Suppressor macrophage treated with lipopolysaccharide for 1 hour (primary cell): Measurements from ENCODE around the gene SLC38A2.
"Not testable (repeated sequence)": the region's sequence is repeated elsewhere in the genome, so short reads cannot be mapped to it uniquely, and the experiment has no call there.

Experiments used
- DNase-seq, 3 donors: peaks; one replicate each; pipeline ENCODE4 v3.0.0-alpha.2; 2020 to 2022

The SLC38A2 gene

DNA sequence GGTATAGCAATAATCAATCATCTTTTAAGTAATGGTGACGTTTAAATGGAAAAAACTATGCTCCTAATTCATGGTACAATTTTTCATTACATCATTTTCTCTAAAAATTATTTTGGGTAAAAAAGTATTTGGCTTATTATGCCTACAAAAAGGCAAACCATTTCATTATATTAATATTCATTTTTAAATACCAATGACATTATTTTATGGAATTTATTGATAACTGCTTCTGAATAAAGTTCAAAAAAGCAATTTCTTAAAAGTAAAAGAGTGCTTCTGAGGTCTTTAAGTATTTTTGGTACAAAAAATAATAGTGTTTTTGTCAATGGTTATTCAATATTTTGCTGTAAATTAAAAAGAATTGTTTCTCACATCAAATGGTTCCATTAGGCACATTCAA, 12.2 kb downstream of the SLC38A2 start:
- no peak for DNase-seq

DNA sequence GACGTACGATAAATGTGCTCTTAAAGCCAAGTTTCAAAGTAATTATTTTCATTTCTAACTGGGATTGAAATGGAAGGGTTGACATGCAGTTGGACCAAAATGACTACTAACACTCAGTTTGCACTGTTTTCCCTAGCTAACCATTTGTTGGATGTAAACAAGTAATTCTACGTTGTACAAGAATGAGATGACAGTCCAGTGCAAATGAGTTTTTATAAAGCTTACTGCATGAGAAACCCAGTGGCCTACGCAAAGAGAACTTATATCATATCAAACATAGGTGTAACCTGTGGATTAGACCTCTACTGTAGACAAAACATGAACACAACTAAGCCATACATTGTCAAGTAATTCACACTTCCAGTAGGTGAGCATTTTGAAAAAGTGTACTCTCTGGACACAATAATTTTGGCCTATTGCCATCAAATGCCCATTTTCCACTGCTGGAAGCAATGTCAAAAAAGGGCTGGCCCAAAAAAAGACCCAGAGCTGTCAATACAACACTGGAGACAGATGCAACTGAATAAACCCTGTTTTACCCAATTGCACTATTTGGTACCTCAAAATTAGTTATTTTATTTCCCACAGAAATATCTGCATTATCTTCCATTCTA, 12.8 kb downstream of the SLC38A2 start:
- no peak for DNase-seq

DNA sequence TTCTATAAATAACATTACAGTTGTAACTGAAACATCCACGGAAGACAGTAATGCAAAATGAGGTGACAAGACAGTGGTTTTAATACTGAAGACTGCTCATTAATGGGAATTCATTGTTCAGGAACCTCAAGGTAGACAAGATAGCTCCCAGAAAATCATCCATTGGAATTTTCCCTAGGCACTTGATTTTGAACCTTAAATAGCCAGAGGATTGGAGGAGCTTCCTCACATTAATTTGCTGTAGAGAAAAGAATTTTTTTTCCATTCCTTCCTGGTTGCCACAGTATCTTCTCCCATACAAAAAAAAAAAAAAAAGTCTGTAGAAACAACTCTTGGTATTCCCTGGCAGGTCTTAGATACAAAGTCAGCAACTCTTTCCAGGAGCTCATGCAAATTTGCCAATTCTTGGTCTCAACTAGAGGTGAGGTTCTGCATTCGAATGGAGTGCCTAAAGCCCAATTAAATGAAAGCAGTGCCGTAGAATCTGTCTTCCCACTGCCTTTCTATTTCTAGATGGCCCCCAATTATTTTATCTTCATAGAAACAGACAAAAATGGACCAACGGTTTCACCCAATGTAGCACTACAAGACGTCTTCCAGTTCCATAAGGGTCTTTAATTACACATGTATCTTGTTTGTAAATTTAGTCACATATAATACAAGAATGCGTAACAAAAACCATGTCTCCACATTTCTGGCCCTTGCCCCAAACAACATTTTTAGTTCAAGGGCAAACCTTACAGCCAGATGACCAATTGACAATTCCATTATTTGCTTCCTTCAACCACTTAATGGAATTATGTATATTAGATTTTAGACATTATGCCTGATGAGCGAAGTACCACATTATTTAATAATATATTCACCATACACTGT, 13.5 kb downstream of the SLC38A2 start:
- DNase-seq, result peak in 1 of 3 donors; percentile 8

DNA sequence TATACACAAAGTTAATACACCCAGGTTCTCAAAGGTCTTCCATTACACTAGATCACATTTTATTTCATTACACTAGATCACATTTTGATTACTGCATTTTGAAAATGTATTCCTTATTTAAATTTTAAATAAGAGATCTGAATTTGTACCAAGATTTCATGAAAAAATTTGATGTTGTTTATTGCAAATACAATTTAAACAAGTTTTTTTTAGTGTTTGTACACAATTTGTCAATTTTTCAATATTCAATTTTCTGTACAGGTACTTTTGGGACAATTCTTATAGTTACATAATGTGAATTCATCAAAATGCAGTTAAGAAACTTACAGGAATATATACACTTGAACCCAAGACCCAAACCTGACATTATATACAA, 14.3 kb downstream of the SLC38A2 start:
- no peak for DNase-seq

DNA sequence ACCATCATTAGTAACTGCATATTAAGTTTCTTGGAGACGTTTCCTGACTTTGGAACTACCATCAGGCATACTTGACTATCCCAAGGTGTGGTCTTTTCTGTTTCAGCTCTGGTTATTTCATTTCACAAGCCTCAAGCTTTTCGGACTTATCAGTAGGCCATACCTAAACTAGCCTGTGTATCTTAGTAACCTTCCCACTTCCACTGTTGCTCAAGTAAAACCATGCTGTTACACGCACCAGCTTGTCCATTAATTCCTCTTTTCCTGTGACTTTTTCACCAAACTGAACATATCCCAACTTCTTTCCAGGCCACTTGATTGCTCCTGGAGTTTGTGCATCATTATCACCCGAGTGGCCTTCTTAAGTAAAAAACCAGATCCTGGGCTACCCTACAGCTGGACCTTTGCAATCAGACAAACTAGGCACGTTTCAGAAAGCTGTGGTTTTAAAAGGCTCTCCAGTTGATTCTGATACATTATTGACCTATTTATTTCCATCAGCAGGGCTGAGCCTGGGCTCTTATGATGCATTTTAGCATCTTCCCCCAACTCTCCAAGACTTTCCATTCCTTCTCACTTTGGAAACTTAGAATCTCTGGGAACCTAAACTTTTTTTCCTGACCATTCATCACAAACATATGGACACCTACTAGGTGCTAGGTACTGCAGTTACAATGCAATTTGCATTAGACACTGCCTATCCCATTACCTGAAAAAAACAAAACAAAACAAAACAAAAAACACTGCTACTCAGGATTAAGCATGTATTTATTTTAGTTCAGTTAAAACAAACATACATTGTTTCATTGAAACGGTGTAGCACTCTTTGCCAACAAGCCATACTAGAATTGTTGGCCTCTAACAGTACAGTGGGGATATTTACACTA, 14.9 kb downstream of the SLC38A2 start:
- no peak for DNase-seq

DNA sequence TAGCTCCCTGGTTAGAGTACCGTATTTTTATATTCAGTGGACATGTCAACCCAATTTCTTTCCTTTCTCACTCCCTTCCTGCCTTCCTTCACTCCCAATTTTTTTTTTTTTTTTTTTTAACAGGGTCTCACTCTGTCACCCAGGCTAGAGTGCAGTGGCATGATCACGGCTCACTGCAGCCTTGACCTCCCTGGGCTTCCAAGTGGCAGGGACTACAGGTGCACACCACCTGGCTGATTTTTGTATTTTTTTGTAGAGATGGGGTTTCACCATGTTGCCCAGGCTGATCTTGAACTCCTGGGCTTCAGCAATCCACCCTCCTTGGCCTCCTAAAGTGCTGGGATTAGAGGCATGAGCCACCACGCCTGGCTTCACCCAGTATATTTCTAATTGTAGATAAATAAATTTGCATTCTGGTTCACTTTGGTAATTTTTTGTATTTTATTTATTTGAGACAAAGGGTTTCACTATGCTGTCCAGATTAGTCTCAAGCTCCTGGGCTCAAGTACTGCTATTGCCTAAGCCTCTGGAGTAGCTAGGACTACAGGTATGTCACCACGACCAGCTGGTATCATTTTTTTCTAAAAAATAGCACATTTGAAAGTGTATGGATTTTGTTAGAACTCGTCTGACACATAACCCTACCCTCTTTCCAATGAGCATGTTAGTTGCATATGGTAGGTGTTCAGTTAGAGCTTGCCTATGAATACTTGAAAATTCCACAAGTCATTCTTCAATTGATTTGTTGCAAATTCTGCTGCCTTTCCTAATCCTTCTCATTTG, 15.7 kb downstream of the SLC38A2 start:
- DNase-seq, result no peak

DNA sequence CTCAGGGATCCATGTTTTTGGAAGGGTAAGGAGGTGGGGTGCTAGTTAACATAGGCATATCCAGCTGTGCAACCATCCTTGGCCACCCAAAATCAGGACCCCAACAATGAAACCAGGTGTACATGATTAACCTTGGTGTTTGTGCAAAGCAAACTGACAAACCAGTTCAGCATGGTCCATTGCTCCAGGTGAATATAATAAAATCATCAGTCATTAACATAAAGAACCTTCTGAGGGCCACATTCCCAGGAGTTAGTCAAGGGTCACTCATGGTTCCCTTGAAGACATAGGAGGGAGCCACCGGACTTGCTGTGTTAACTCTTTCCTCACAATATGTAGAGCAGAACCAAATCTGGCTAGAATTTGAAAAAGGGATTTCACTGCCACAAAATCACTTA, 17.8 kb downstream of the SLC38A2 start:
- DNase-seq, result no peak

DNA sequence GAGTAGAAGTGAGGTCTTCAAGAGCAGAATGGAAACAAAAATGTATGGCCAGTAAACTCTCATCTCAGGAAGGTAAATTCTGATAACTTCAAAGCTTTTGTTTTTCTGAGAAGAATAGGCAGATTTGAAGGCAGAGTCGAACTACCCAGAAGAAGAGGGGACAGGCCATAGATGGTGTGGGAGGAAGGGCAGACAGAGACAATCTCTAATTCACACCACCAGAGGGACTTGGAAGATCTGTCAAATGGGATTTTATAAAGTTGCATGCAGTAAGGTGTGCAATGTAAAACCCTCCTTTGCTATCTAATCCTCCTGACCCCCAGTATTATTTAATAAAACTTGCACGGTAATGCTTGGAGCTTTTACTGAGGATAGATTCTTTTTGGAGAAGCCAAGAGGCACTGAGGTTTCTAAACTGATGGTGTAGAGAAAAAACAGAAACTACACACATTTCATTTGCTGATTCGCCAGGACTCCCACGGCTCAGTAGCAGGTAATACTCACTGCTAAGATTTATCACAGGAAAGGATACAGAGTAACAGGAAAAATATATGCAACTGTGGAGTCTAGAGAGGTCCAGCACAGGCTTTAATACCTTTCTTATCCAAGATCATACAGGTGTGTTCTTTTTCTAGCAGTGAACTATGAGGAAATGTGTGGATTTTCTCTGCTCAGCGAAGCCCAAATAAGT, 18.3 kb downstream of the SLC38A2 start:
- DNase-seq, result peak in 1 of 3 donors; percentile 17

DNA sequence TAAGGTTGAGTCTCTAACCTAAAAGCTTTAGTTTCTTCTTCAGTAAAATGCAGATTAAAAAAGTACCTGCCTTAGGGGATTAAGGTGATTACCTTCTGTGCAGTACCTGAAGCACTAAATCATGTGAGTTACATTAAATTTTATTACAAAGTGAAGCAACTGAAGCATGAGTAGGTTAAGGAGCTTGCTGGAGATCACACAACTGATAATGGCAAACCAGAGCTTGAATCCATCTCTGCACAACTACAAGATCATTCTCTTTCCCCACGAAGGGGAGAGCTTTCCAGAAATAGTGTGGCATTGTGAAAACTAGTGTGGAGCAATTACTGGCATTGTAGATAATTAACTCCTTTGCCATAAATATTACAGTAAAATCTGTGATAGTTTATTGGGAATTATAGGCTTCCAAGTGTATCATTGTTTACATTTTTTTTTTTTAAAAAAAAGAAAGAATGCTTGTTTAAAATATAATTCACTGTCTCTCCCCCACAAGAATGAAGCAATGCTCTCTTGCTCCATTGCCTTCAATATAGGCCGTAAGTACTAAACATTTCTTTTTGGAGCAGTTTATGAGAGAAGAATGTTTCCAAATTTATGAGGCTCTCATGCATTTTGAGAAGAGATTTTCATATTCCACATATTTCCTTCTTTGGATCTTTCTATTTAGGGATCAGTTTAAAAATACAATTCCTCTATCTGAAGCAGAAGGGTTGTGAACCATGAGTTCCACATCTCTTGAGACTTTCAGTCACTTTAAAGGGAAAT, 20.5 kb downstream of the SLC38A2 start:
- DNase-seq, result no peak

DNA sequence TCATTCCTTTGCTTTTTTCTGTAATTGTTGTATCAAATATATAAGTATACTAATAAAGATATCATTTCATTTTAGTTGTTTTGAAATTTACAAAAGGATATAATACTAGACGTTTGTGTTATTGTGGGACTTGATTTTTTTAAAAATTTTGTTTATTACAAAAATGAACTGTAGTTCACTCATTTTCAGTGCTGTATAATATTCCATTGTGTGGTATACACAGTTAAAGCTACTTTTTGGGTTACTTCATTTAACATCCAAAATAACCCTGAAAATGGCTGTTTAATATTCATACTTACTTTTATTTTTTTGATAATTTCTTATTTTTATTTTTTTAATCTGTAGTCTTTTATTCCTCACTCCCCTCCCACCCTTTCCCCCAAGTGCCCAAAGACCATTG, 21.4 kb downstream of the SLC38A2 start:
- DNase-seq, result no peak

DNA sequence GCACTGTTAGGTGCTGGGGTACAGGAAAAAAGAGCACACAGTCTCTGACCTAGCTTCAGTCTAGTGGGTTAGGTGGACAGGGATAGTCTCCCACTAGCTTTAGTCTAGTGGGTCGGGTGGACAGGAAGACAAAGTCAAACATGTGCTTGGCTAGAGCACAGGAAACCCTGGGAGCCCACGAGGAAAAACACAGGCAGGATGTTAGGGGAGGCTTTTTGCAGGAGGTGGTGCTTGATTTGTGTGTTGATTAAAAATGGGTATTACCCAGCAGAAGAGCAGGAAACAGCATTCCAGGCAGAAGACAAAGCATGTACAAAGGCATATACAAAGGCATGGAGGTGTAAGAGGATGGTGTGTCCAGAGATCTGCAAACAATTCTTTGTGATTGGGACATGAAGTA, 23.3 kb downstream of the SLC38A2 start:
- peak in 1 of 3 donors; percentile 10 for DNase-seq

DNA sequence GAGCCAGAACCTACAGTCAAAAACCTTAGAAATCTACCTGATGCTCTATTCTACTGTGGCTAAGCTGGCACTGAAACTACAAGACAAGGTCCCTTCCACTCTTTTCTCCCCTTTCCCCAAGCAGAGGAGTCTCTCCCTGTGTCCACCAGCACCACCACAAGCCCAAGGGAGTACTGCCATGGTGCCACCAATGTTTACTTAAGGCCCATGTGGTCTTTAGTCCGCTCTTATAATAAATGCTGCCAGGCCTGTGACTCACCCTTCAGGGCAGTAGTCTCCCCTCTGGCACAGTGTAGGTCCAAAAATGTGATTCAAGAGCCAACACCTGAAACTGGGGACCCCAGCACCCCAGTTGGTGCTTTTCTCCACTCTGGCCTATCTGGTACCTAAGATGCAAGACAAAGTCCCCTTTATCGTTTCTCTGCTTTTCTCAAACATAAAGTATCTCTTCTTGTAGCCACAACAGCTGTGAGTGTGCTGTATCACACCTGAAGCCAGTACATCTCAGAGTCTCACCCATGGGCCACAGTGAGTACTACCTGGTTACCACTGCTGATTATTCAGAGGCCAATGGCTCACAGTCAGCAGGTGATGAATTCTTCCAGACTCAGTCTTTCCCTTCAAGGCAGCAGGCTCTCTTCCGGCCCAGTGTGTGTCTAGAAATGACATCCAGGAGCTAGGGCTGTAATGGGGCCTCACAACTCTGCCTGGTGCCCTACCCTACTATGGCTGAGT, 29.3 kb downstream of the SLC38A2 start:
- peak in 1 of 3 donors; percentile 15 for DNase-seq

DNA sequence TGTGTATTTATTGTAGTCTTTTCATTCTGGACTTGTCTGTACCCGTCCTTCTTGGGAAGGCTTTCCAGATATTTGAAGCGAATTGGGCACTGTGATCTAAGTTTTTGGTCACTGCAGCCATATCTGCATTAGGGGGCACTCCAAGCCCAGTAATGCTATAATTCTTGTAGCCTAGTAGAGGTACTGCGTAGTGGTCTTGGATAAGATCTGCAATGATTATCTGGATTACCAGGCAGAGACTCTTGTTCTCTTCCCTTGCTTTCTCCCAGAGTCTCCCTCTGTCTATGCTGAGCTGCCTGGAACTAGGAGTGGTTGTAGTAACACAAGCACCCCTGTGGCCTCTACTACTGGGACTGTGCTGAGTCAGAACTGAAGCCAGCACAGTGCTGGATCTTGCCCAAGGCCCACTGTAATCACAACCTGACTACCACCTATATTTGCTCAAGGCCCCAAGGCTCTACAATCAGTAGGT, 30.0 kb downstream of the SLC38A2 start:
- DNase-seq, result peak; percentile 40 to 55 (median 41)

DNA sequence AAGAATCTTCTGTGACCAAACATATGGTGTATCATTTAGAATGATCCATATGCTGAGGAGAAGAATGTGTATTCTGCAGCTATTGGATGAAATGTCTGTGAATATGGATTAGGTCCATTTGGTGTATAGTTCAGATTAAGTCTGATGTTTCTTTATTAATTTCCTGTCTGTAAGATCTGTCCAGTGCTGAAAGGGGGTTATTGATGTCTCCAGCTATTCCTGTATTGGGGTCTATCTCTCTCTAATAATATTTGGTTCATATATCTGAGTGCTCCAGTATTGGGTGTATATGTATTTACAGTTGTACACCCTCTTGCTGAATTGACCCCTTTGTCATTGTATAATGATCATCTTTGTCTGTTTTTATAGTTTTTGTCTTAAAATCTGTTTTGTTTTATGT, 33.5 kb downstream of the SLC38A2 start:
- no peak for DNase-seq

DNA sequence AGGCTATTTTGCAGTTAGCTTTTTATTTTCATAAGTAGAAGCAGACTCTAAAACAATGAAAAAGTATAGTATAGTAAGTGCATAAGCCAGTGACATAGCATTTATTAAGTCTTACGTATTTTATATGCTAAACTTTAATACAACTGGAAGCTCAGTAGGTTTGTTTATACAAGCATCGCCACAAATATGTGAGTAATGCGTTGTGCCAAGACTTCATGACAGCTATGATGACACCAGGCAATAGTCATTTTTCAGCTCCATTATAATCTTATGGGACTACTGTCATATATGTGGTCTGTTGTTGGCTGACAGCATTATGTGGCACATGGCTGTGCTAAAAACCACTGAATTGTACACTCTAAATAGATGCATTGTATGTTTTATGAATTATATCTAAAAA, 40.3 kb downstream of the SLC38A2 start:
- no peak for DNase-seq

DNA sequence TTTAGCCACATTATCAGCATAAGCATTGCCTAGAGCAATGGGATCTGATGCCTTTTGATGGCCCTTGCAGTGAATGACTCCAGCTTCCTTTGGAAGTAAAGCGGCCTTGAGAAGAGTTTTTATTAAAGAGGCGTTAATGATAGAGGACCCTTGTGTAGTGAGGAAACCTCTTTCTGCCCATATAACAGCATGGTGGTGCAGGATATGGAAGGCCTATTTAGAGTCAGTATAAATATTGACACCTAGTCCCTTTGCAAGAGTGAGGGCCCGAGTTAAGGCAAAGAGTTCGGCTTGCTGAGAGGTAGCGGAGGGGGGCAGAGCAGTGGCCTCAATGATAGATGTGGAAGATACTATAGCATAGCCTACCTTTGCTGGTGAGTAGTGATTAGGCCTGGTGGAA, 47.5 kb downstream of the SLC38A2 start:
- not testable (repeated sequence) for DNase-seq

DNA sequence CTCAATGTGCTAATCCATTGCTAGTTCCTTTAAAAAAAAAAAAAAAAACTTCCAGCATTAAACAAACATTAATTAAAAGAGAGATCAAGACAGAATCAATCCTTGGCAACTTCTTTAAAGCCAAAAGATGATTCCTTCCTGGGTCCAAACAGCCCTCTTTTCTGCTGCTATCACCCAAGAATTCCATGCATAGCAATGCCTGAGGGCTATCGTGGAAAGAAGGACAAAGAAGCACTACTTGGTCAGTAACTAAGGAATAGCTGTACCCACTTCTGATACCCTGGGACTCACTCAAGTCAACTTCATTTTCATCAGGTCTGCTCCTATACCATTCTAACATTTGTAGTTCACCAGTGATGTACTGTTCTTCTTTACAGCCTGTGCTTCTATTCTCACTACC, 51.8 kb downstream of the SLC38A2 start:
- no peak for DNase-seq

DNA sequence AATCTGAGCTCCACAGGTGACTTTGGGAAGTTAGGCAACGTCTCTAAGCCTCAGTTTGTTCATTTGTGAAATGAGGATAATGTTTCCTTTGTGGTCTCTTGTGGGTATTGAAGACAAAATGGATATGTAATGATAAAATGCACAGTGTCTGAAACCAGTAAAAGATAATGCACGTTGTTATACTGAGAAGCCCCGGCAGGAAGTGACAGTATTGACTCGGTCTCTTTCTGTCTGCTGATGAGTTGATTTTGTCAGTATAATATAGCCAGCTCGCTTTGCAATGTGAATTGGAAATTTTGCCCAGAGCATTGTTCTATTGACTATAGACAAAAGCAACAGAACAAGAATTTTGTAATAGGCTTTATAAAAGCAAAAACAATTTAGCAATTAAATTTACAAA, 54.5 kb downstream of the SLC38A2 start:
- no peak for DNase-seq
